ENCODE results near the gene RBX1.

Gene RBX1

GRCh38 chr22:40919446-40919845 is 31.7 kb upstream of the RBX1 start:
- TF ChIP-seq RAD21 (IDR thresholded peaks at IDR 0.05; ENCODE audit: low read depth) (no peak), REST (IDR thresholded peaks at IDR 0.05; ENCODE audit: low read depth) (no peak), MAX (IDR thresholded peaks at IDR 0.05) (no peak), FOXM1 (IDR thresholded peaks at IDR 0.05; ENCODE audit: borderline replicate concordance, low read depth) (no peak), ZBTB7A (IDR thresholded peaks at IDR 0.05; ENCODE audit: low read depth) (no peak), TAF1 (IDR thresholded peaks at IDR 0.05; ENCODE audit: low read depth) (no peak), EGR1 (IDR thresholded peaks at IDR 0.05) (no peak), CEBPB (IDR thresholded peaks at IDR 0.05) (no peak), NFIC (IDR thresholded peaks at IDR 0.05) (no peak)

- TF ChIP-seq EP300 (IDR thresholded peaks at IDR 0.05; ENCODE audit: borderline replicate concordance) = no peak
- TF ChIP-seq TCF12 (IDR thresholded peaks at IDR 0.05; ENCODE audit: low read depth) = no peak
- no peak for TF ChIP-seq REST (IDR thresholded peaks at IDR 0.05; ENCODE audit: low read depth)
- no peak for TF ChIP-seq USF1 (IDR thresholded peaks at IDR 0.05)
- no peak for TF ChIP-seq MAX (IDR thresholded peaks at IDR 0.05)
- no peak for TF ChIP-seq YY1 (IDR thresholded peaks at IDR 0.05; ENCODE audit: low read depth)
- no peak for TF ChIP-seq ZBTB7A (IDR thresholded peaks at IDR 0.05; ENCODE audit: low read depth)
- TF ChIP-seq TAF1 (IDR thresholded peaks at IDR 0.05; ENCODE audit: low read depth) = no peak
- TF ChIP-seq NFIC (IDR thresholded peaks at IDR 0.05) = no peak
Measured at GRCh38 chr22:40920526-40920925, 30.7 kb upstream of the RBX1 start.

- TF ChIP-seq MAX (IDR thresholded peaks at IDR 0.05) (no peak), RAD21 (IDR thresholded peaks at IDR 0.05; ENCODE audit: low read depth) (peak; percentile 71), REST (IDR thresholded peaks at IDR 0.05; ENCODE audit: low read depth) (no peak)
Measured at GRCh38 chr22:40922484-40923303, 28.5 kb upstream of the RBX1 start.

- no peak for TF ChIP-seq EGR1 (IDR thresholded peaks at IDR 0.05)
- TF ChIP-seq MAX (IDR thresholded peaks at IDR 0.05) = no peak
- TF ChIP-seq TEAD4 (IDR thresholded peaks at IDR 0.05) = no peak
- TF ChIP-seq TAF1 (IDR thresholded peaks at IDR 0.05; ENCODE audit: low read depth) = no peak
- no peak for TF ChIP-seq ZBTB7A (IDR thresholded peaks at IDR 0.05; ENCODE audit: low read depth)
- TF ChIP-seq FOXM1 (IDR thresholded peaks at IDR 0.05; ENCODE audit: borderline replicate concordance, low read depth) = no peak
- TF ChIP-seq REST (IDR thresholded peaks at IDR 0.05; ENCODE audit: low read depth) = no peak
- no peak for TF ChIP-seq CEBPB (IDR thresholded peaks at IDR 0.05)
- no peak for TF ChIP-seq EP300 (IDR thresholded peaks at IDR 0.05; ENCODE audit: borderline replicate concordance)
Measured at GRCh38 chr22:40928657-40929056, 22.5 kb upstream of the RBX1 start.
